ENCODE measurements around the gene BAIAP2.

Gene BAIAP2

GRCh38 chr17:81163051-81163695, 128.2 kb downstream of the BAIAP2 start:
- DNase-seq: no peak

GRCh38 chr17:81163703-81164370, 128.9 kb downstream of the BAIAP2 start:
- DNase-seq: no peak

GRCh38 chr17:81164371-81165245, 129.7 kb downstream of the BAIAP2 start:
- no peak for DNase-seq

GRCh38 chr17:81165246-81166032, 130.5 kb downstream of the BAIAP2 start, which contains the start of gene PVALEF:
PVALEF (plus strand) TSS chr17:81165507; CDS start chr17:81181227, 15,720 bp downstream.
- DNase-seq: no peak

- no peak for DNase-seq
Observed at GRCh38 chr17:81166033-81166492, 131.1 kb downstream of the BAIAP2 start, which contains the start of gene AATK. AATK (minus strand) TSS chr17:81166221; CDS start chr17:81165992, 229 bp downstream.
